GM12891 (cell line): Measurements from ENCODE around the gene RGPD6.
"Not testable (repeated sequence)": the region's sequence is repeated elsewhere in the genome, so short reads cannot be mapped to it uniquely, and the experiment has no call there.

Experiments used
- PAX5 ChIP-seq: IDR thresholded peaks from 2 replicates; pipeline ENCODE4 v1.6.1; 2011; ENCODE audit warnings: low read length, moderate library complexity, mild to moderate bottlenecking; ENCODE audit not compliant: insufficient read depth, severe bottlenecking
- POLR2A ChIP-seq: IDR thresholded peaks from 2 replicates; pipeline ENCODE4 v1.6.1; 2011; ENCODE audit warnings: low read depth, low read length, control low read depth
- POLR2AphosphoS5 ChIP-seq: IDR thresholded peaks from 2 replicates; pipeline ENCODE4 v1.6.1; 2011; ENCODE audit warnings: low read depth, low read length, control low read depth
- POU2F2 ChIP-seq: IDR thresholded peaks from 2 replicates; pipeline ENCODE4 v1.6.1; 2011; ENCODE audit warnings: low read depth, mild to moderate bottlenecking, control low read depth, low read length, moderate library complexity
- SPI1 ChIP-seq: IDR thresholded peaks from 2 replicates; pipeline ENCODE4 v1.6.1; 2011; ENCODE audit warnings: low read depth, low read length, control low read depth
- TAF1 ChIP-seq: IDR thresholded peaks from 2 replicates; pipeline ENCODE4 v1.6.1; 2011; ENCODE audit warnings: low read depth, low read length, control low read depth

- TF ChIP-seq POLR2A, POLR2AphosphoS5, PAX5, TAF1, SPI1, POU2F2: not testable (repeated sequence)
These were observed 77.2 kb downstream of the RGPD6 start for GRCh38 chr2:110499755-110500377.
